Measurements from ENCODE around the gene PRKAG2. TPM values are rescaled to one million over a fixed set of nuclear protein-coding genes. Genes with fewer than 3 reads are reported as not detected.

Gene PRKAG2
- total RNA-seq, 1 donor from 2014 or later, result 13.5 TPM

GRCh38 chr7:151616443-151617213, 260.3 kb downstream of the PRKAG2 start:
- Mint-ChIP-seq H3K4me1 (ENCODE audit: unreplicated experiment) (peaks cover 2% of the 10 kb centered on the region), H3K36me3 (ENCODE audit: unreplicated experiment) (peaks cover 3% of the 10 kb centered on the region), H3K27ac (ENCODE audit: unreplicated experiment) (no peak overlapping the region), H3K4me3 (ENCODE audit: unreplicated experiment) (no peak overlapping the region), H3K9me3 (ENCODE audit: unreplicated experiment) (no peaks in the 10 kb centered on the region), H3K27me3 (ENCODE audit: unreplicated experiment) (no peaks in the 10 kb centered on the region)
- DNase-seq (ENCODE audit: extremely low spot score, unreplicated experiment), result no peak
- no peak for TF ChIP-seq CTCF (IDR thresholded peaks at IDR 0.05)

- Mint-ChIP-seq H3K9me3 (ENCODE audit: unreplicated experiment) (no peaks in the 10 kb centered on the region), H3K27me3 (ENCODE audit: unreplicated experiment) (no peaks in the 10 kb centered on the region), H3K36me3 (ENCODE audit: unreplicated experiment) (peaks cover 8% of the 10 kb centered on the region), H3K4me1 (ENCODE audit: unreplicated experiment) (peaks cover 1% of the 10 kb centered on the region), H3K4me3 (ENCODE audit: unreplicated experiment) (no peak overlapping the region), H3K27ac (ENCODE audit: unreplicated experiment) (no peak overlapping the region)
- TF ChIP-seq CTCF (IDR thresholded peaks at IDR 0.05), result no peak
- no peak for DNase-seq (ENCODE audit: extremely low spot score, unreplicated experiment)
Measured at GRCh38 chr7:151615784-151616183, 261.1 kb downstream of the PRKAG2 start.

GRCh38 chr7:151615058-151615457, 261.9 kb downstream of the PRKAG2 start:
- TF ChIP-seq CTCF (IDR thresholded peaks at IDR 0.05), result no peak
- H3K4me1 Mint-ChIP-seq (ENCODE audit: unreplicated experiment), result peaks cover 1% of the 10 kb centered on the region
- H3K9me3 Mint-ChIP-seq (ENCODE audit: unreplicated experiment), result no peaks in the 10 kb centered on the region
- H3K4me3 Mint-ChIP-seq (ENCODE audit: unreplicated experiment), result no peak overlapping the region
- peaks cover 6% of the 10 kb centered on the region for H3K36me3 Mint-ChIP-seq (ENCODE audit: unreplicated experiment)
- H3K27ac Mint-ChIP-seq (ENCODE audit: unreplicated experiment), result no peak overlapping the region
- no peaks in the 10 kb centered on the region for H3K27me3 Mint-ChIP-seq (ENCODE audit: unreplicated experiment)
- no peak for DNase-seq (ENCODE audit: extremely low spot score, unreplicated experiment)

- DNase-seq (ENCODE audit: extremely low spot score, unreplicated experiment), result no peak
- peaks cover 5% of the 10 kb centered on the region for H3K36me3 Mint-ChIP-seq (ENCODE audit: unreplicated experiment)
- H3K27me3 Mint-ChIP-seq (ENCODE audit: unreplicated experiment), result no peaks in the 10 kb centered on the region
- H3K4me3 Mint-ChIP-seq (ENCODE audit: unreplicated experiment), result no peak overlapping the region
- no peak overlapping the region for H3K27ac Mint-ChIP-seq (ENCODE audit: unreplicated experiment)
- H3K4me1 Mint-ChIP-seq (ENCODE audit: unreplicated experiment), result peaks cover 1% of the 10 kb centered on the region
- TF ChIP-seq CTCF (IDR thresholded peaks at IDR 0.05), result no peak
- H3K9me3 Mint-ChIP-seq (ENCODE audit: unreplicated experiment), result no peaks in the 10 kb centered on the region
Measured at GRCh38 chr7:151614019-151614418, 262.9 kb downstream of the PRKAG2 start.

DNA sequence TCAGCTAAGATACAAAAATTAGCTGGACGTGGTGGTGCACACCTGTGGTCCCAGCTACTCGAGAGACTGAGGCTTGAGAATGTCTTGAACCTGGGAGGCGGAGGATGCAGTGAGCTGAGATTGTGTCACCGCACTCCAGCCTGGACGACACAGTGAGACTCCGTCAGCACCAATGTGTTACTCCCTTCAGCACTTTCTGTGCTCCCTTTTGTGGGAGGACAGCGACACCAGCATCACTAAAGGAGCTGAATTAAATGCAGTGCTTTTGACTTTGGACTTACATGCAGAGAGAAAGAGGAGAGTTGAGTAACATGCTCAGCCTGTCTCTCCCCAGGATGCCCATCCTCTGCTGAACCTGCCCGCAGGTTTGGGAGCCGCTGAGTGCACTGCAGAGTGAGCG, 265.0 kb downstream of the PRKAG2 start:
- TF ChIP-seq CTCF (IDR thresholded peaks at IDR 0.05), result no peak
- no peak overlapping the region for H3K27ac Mint-ChIP-seq (ENCODE audit: unreplicated experiment)
- no peak overlapping the region for H3K4me3 Mint-ChIP-seq (ENCODE audit: unreplicated experiment)
- no peaks in the 10 kb centered on the region for H3K9me3 Mint-ChIP-seq (ENCODE audit: unreplicated experiment)
- H3K36me3 Mint-ChIP-seq (ENCODE audit: unreplicated experiment), result peaks cover 5% of the 10 kb centered on the region
- DNase-seq (ENCODE audit: extremely low spot score, unreplicated experiment), result no peak
- H3K4me1 Mint-ChIP-seq (ENCODE audit: unreplicated experiment), result peaks cover 6% of the 10 kb centered on the region
- no peaks in the 10 kb centered on the region for H3K27me3 Mint-ChIP-seq (ENCODE audit: unreplicated experiment)
